Activated T-cell treated with anti-CD3 and anti-CD28 coated beads, Interleukin-2, amount 50 U/mL, for 1 hour (primary cell): Measurements from ENCODE around the gene TPM2.
"Not testable (repeated sequence)": the region's sequence is repeated elsewhere in the genome, so short reads cannot be mapped to it uniquely, and the experiment has no call there.

Experiments
- DNase-seq: peaks from one replicate; pipeline ENCODE4 v3.0.0-alpha.2; 2020

The TPM2 gene

GRCh38 chr9:35650341-35651158 is 39.2 kb downstream of the TPM2 start, which contains the start of gene SIT1:
Gene SIT1, minus strand, starts transcription at chr9:35650931. Its CDS starts 78 bp downstream, at chr9:35650853.
- no peak for DNase-seq

- peak; percentile 45 for DNase-seq
These were observed 40.0 kb downstream of the TPM2 start for GRCh38 chr9:35649431-35650340.

- peak; percentile 96 for DNase-seq
These were observed 43.0 kb downstream of the TPM2 start for GRCh38 chr9:35646533-35647265.

GRCh38 chr9:35646153-35646532 is 43.6 kb downstream of the TPM2 start:
- DNase-seq, result no peak

- not testable (repeated sequence) for DNase-seq
These were observed 44.0 kb downstream of the TPM2 start for GRCh38 chr9:35645736-35646135.

GRCh38 chr9:35643046-35643445 is 46.7 kb downstream of the TPM2 start:
- DNase-seq, result no peak

- not testable (repeated sequence) for DNase-seq
These were observed 48.2 kb downstream of the TPM2 start for GRCh38 chr9:35641478-35641877.

GRCh38 chr9:35640431-35640830 is 49.3 kb downstream of the TPM2 start:
- not testable (repeated sequence) for DNase-seq

GRCh38 chr9:35639631-35640030 is 50.1 kb downstream of the TPM2 start:
- DNase-seq, result no peak

GRCh38 chr9:35639225-35639624 is 50.5 kb downstream of the TPM2 start:
- DNase-seq, result not testable (repeated sequence)

GRCh38 chr9:35638751-35639150 is 51.0 kb downstream of the TPM2 start:
- not testable (repeated sequence) for DNase-seq

- not testable (repeated sequence) for DNase-seq
These were observed 52.2 kb downstream of the TPM2 start for GRCh38 chr9:35637427-35637955.

GRCh38 chr9:35636877-35637246 is 52.9 kb downstream of the TPM2 start:
- DNase-seq, result not testable (repeated sequence)

GRCh38 chr9:35636135-35636876 is 53.4 kb downstream of the TPM2 start:
- no peak for DNase-seq

- DNase-seq, result no peak
These were observed 54.0 kb downstream of the TPM2 start for GRCh38 chr9:35635730-35636129.
